GM23338 (cell line): Measurements from ENCODE around the gene MRPS12. TPM values are rescaled to one million over a fixed set of nuclear protein-coding genes. Genes with fewer than 3 reads are reported as not detected.

Source experiments
- ATAC-seq: fragments of 200-7000 bp; cut with Tn5 transposase; 3 replicates; pipeline ENCODE4 v1.9.1; 2020
- DNase-seq: peaks from one replicate; pipeline ENCODE4 v3.0.0-alpha.2; 2015; ENCODE audit warnings: low spot score
- H2AFZ ChIP-seq: fragments of 200-600 bp; sonication (generic); 2 replicates; pipeline ENCODE4 v1.8.0; 2016; ENCODE audit warnings: antibody characterized with exemption, mild to moderate bottlenecking, moderate library complexity
- H3F3A ChIP-seq: fragments of 200-600 bp; sonication (generic); replicated peaks from 2 replicates; pipeline ENCODE4 v1.8.0; 2017; ENCODE audit warnings: antibody characterized with exemption, mixed run types, low read depth
- H3K27ac ChIP-seq: fragments of 200-600 bp; sonication (generic); 2 replicates; pipeline ENCODE4 v1.6.1; 2016; ENCODE audit warnings: low read depth
- H3K27me3 ChIP-seq: fragments of 200-600 bp; sonication (generic); 2 replicates; pipeline ENCODE4 v1.8.0; 2016; ENCODE audit warnings: mild to moderate bottlenecking, mixed run types, moderate library complexity; ENCODE audit not compliant: insufficient read depth
- H3K36me3 ChIP-seq: fragments of 200-600 bp; sonication (generic); 2 replicates; pipeline ENCODE4 v1.8.0; 2016; ENCODE audit warnings: mild to moderate bottlenecking; ENCODE audit not compliant: insufficient read depth
- H3K4me1 ChIP-seq: fragments of 200-600 bp; sonication (generic); 2 replicates; pipeline ENCODE4 v1.8.0; 2016; ENCODE audit warnings: mild to moderate bottlenecking, moderate library complexity; ENCODE audit not compliant: insufficient read depth
- H3K4me2 ChIP-seq: fragments of 200-600 bp; sonication (generic); 2 replicates; pipeline ENCODE4 v1.7.1; 2017; ENCODE audit warnings: mixed run types
- H3K4me3 ChIP-seq: fragments of 200-600 bp; sonication (generic); 2 replicates; pipeline ENCODE4 v1.6.1; 2016; ENCODE audit warnings: mixed run types
- H3K79me2 ChIP-seq: fragments of 200-600 bp; sonication (generic); replicated peaks from 2 replicates; pipeline ENCODE4 v1.8.0; 2017; ENCODE audit warnings: mild to moderate bottlenecking; ENCODE audit not compliant: insufficient read depth
- H3K9me2 ChIP-seq: fragments of 200-600 bp; sonication (generic); 2 replicates; pipeline ENCODE4 v1.8.0; 2017; ENCODE audit not compliant: insufficient read depth
- H4K20me1 ChIP-seq: fragments of 200-600 bp; sonication (generic); replicated peaks from 2 replicates; pipeline ENCODE4 v1.8.0; 2017; ENCODE audit warnings: mild to moderate bottlenecking; ENCODE audit not compliant: insufficient read depth
- H3K27ac Mint-ChIP-seq: 2 replicates; pipeline ENCODE4 v1.8.0; 2020; ENCODE audit warnings: inconsistent platforms, mild to moderate bottlenecking, moderate library complexity, mixed read lengths
- H3K27me3 Mint-ChIP-seq: 3 replicates; pipeline ENCODE4 v1.8.0; 2022; ENCODE audit warnings: low read depth, mild to moderate bottlenecking, moderate library complexity, mixed read lengths, inconsistent platforms; ENCODE audit not compliant: insufficient read depth, poor library complexity
- H3K36me3 Mint-ChIP-seq: 3 replicates; pipeline ENCODE4 v1.8.0; 2021; ENCODE audit warnings: low read depth, mild to moderate bottlenecking, inconsistent platforms, moderate library complexity, mixed read lengths
- H3K4me1 Mint-ChIP-seq: 3 replicates; pipeline ENCODE4 v1.8.0; 2020; ENCODE audit warnings: mild to moderate bottlenecking, inconsistent platforms, mixed read lengths
- H3K4me3 Mint-ChIP-seq: 3 replicates; pipeline ENCODE4 v1.8.0; 2021; ENCODE audit warnings: moderate library complexity, mild to moderate bottlenecking, inconsistent platforms, mixed read lengths
- H3K9me3 Mint-ChIP-seq: 3 replicates; pipeline ENCODE4 v1.8.0; 2020; ENCODE audit warnings: moderate library complexity, mild to moderate bottlenecking, inconsistent platforms, mixed read lengths
- EZH2 ChIP-seq: fragments of 200-600 bp; sonication (generic); IDR thresholded peaks from one replicate; pipeline ENCODE4 v1.8.0; 2017; ENCODE audit warnings: antibody characterized with exemption, mild to moderate bottlenecking, low read depth; ENCODE audit not compliant: unreplicated experiment
- POLR2AphosphoS5 ChIP-seq: IDR thresholded peaks from 2 replicates; pipeline ENCODE4 v1.6.1; 2016; ENCODE audit warnings: antibody characterized with exemption, low read depth
- STAT1 ChIP-seq: IDR thresholded peaks from one replicate; pipeline ENCODE4 v1.6.1; 2016; ENCODE audit warnings: antibody characterized with exemption; ENCODE audit not compliant: unreplicated experiment
- ZNF331 ChIP-seq: fragments of 250-450 bp; sonication (Bioruptor Pico); IDR thresholded peaks from 2 replicates; pipeline ENCODE4 v1.5.0; 2020; ENCODE audit warnings: low read depth, mild to moderate bottlenecking, moderate library complexity
- ZNF462 ChIP-seq: fragments of 250-450 bp; sonication (Bioruptor Pico); IDR thresholded peaks from 2 replicates; pipeline ENCODE4 v1.5.0; 2020; ENCODE audit warnings: mild to moderate bottlenecking, moderate library complexity
- polyA plus RNA-seq: library from polyadenylated mRNA; unstranded; fragments of >200 nt; fragmentation: Nextera tagmentation; extraction: Ambion mirVana; gene quantifications from 2 replicates; pipeline ENCODE4 v1.2.1, GENCODE V29; 2016
- total RNA-seq: library from RNA; depleted of rRNA; stranded (reverse); fragments of >200 nt; shearing (Covaris generic); gene quantifications from 2 replicates; pipeline ENCODE4 v1.2.3, GENCODE V29; 2014

Gene MRPS12
- total and polyA plus RNA-seq, 2 experiments from 2014 or later = 74.1 to 86.3 TPM

DNA sequence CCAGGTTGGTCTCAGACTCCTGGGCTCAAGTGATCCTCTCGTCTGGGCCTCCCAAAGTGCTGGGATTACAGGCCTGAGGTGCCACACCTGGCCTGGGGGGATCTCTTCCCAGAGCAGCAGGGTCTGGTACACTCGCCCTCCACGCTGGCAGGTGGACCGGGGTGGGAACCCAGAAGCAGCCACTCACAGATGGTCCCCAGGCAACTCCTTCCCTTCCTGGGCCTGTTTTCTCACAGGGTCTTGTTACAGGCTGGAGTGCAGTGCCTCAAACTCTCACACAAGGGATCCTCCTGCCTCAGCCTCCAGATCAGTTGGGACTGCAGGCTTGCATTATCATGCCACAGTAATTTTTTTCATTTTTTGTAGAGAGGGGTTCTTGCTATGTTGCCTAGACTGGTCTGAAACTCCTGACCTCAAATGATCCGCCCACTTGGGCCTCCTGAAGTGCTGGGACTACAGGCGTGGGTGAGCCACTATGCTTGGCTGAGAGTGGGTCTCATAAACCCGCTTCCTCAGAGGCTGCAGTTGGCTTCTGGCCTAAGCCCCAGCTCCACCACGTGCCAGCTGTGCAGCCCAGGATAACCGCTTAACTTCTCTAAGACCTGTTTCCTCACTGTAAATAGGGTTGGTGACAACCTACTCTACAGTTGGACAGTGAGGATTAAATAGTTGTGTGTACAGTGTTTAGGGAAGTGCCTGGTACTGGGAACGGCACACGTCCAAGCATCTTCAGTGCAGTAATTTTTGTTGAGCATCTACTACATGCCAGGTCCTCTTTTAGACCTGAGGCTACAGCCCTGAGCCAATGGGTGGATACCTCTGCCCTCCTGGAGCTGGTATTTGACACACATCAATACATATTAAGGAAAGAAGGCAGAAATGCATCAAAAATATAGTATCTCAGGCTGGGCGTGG is 17.9 kb upstream of the MRPS12 start (continued):
- TF ChIP-seq STAT1 (no peak), ZNF331 (CRISPR knock-in tag) (no peak), ZNF462 (CRISPR knock-in tag) (no peak), POLR2AphosphoS5 (no peak)

DNA sequence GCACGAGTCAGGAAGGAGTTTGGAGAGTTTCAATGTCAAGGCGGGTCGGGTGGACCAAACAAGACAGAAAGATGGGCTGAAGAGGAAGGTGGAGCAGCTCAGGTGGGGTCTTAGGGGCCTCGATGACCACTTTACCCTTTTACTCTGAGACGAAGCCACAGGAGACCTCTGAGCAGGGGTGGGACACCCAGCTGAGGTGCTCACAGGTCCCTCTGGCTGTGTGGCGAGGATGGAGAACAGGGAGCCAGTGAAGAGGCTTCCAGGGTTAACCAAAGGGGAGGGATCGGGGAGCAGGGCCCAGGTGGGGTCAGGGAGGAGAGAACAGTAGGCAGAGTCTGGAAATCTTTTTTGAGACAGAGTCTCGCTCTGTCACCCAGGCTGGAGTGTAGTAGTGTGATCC is 16.8 kb upstream of the MRPS12 start:
- Histone ChIP-seq H3K4me2 (no peak overlapping the region), H3F3A (no peaks in the 10 kb centered on the region), H4K20me1 (no peaks in the 10 kb centered on the region), H3K4me3 (no peak overlapping the region), H3K36me3 (no peaks in the 10 kb centered on the region), H3K27ac (no peak overlapping the region), H3K27me3 (0 out of 2 replicates have a peak, but pooled peaks cover 4% of the 10 kb centered on the region), H3K79me2 (no peaks in the 10 kb centered on the region), H3K9me2 (no peaks in the 10 kb centered on the region), H3K4me1 (peaks cover under 1% of the 10 kb centered on the region; the same call in 1 of the 2 replicates), H2AFZ (no peak overlapping the region)
- no peak overlapping the region for H3K27ac Mint-ChIP-seq
- no peak for DNase-seq
- H3K9me3 Mint-ChIP-seq = no peaks in the 10 kb centered on the region
- H3K4me3 Mint-ChIP-seq = no peak overlapping the region; the same call in 2 of the 3 replicates
- TF ChIP-seq EZH2 = no peak
- H3K36me3 Mint-ChIP-seq = no peaks in the 10 kb centered on the region; the same call in 2 of the 3 replicates
- ATAC-seq = no peak
- H3K27me3 Mint-ChIP-seq = peaks cover 15% of the 10 kb centered on the region
- H3K4me1 Mint-ChIP-seq = peaks cover 2% of the 10 kb centered on the region
